ENCODE measurements around the gene CLSTN2.

The CLSTN2 gene

DNA sequence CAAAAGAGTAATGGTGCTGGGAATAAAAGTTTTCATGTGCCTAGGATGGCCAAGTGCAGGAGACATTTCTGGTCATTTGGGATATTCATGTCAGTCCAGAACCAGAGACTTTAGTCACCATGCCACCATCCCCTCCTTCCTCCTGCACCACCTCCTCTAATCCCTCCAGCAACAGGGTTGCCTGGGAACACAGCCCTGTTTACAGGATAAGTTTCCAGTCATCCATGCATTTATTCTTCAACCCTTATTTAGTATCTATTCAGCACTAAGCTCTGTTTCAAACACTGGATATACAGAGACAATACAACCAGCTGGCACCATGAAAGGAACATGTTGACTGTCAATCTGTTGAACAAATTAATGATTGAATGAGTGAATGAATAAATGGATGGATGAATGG is 211.7 kb downstream of the CLSTN2 start:
- no peak for DNase-seq (ENCODE audit: low read depth, low spot score)

GRCh38 chr3:140147965-140148490 is 213.0 kb downstream of the CLSTN2 start:
- DNase-seq (ENCODE audit: low read depth, low spot score) = no peak

GRCh38 chr3:140148824-140149390 is 213.9 kb downstream of the CLSTN2 start:
- DNase-seq (ENCODE audit: low read depth, low spot score) = no peak

DNA sequence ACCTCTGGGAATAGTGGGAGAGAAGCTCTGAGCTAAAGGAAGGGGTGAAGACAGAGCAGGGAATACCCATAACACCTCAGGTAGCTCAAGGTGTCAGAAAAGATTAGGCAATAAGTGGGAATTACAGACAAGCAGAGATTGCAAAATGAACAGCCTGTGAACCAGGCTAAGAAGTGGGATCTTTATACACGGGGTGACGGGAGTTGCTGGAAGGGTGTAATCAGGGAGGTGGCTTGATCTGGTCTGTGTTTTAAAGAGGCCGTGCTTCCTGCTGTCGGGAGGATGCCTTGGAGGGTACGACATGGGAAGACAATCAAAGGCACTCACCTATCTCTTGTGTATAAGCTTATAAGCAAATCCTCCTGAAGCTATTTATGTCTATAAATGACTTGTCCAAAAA is 216.3 kb downstream of the CLSTN2 start:
- no peak for DNase-seq (ENCODE audit: low read depth, low spot score)

DNA sequence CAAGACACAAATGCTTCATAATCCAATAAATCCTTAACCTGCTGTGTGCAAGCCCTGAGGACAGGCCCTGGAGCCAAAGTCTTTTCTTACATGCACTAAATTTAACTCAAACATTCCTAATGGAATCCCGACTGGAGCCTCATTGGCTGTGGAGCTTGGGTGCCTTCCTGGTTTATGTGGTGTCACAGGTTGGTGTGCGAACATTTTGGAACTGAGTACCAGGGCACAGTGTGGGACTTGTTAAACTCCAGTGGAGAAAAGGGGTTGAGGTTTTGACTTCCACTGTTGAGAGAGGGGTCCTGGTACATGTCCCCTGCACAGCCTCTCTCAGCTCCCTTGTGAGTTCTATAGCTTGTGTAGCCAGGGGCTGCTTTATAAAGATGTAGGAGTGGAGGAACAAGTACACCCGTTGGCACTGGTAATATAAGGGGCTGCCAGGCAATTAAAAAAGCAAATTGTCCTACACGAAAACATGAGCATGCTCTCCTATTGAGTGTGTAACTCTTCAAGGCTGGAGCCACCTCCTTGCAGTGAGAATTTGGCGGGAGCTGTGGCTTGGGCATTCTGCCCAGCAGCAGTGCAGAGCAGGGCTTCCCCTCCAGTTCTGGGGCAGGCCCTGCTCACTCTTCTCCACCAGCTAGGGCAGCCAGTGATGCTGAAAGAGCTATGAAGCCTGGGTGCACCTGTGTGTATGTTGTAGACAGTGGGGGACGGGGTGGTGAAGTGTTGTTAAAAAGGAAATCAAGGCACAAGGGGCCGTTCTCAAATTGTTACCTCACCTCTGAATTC is 218.1 kb downstream of the CLSTN2 start:
- no peak for DNase-seq (ENCODE audit: low read depth, low spot score)

DNA sequence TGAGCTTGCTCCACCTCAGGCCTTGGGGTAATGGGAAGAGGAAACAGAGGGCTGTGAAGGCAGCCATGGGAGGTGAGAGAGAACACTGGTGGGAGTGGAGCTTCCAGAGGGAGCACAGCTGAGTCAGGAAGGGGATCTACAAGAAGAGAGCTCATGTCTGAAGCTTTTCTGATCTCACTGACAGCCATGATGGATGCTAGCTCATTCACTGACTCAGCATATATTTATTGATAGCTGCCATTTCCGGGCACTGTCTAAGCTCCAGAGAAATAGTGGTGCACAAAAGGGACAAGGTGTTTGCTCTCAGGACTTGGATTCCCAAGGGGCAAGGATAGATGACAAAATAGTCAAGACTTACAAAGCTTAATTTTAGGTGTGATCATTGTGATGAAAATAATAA is 218.8 kb downstream of the CLSTN2 start:
- DNase-seq (ENCODE audit: low read depth, low spot score) = no peak

DNA sequence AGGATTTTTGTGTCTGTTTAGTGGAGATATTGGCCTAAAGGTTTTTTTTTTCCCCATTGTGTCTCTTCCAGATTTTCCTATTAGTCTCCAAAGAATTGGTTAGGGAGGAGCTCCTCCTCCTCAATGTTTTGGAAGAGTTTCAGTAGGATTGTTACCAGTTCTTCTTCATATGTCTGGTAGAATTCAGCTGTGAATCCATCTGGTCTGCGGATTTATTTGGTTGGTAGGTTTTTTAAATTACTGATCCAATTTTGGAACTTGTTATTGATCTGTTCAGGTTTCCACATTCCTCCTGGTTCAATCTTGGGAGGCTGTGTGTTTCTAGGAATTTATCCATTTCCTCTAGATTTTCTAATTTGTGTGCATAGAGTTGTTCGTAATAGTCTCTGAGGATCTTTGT is 222.2 kb downstream of the CLSTN2 start:
- DNase-seq (ENCODE audit: low read depth, low spot score) = no peak

DNA sequence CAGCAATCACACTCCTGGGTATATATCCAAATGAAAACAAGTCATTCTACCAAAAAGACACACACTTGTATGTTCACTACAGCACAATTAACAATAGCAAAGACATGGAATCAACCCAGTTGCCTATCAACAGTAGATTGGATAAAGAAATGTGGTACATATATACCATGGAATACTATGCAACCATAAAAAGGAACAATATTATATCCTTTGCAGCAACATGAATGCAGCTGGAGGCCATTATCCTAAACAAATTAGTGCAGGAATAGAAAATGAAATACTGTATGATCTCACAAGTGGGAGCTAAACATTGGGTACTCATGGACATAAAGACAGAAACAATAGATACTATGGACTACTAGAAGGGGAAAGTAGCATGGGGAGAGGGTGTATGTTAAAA is 224.7 kb downstream of the CLSTN2 start:
- DNase-seq (ENCODE audit: low read depth, low spot score) = no peak

DNA sequence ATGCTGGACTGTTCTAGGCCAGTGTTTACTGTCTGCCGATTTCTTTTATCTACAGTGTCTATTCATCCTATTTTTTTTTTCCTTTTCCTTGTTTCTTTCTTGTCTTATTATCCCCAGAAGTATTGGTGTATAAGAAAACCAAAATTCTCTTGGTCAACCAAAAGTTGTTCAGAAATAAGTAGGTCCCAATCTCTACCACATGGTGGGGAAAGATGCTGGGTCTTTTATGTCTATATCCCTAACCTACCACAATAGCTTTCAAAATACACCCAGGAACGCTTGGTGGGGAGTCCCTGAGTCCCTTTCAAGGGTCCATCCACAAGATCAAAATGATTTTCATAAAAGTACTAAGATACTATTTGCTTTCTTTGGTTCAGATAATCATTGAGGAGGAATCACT is 225.6 kb downstream of the CLSTN2 start:
- no peak for DNase-seq (ENCODE audit: low read depth, low spot score)

DNA sequence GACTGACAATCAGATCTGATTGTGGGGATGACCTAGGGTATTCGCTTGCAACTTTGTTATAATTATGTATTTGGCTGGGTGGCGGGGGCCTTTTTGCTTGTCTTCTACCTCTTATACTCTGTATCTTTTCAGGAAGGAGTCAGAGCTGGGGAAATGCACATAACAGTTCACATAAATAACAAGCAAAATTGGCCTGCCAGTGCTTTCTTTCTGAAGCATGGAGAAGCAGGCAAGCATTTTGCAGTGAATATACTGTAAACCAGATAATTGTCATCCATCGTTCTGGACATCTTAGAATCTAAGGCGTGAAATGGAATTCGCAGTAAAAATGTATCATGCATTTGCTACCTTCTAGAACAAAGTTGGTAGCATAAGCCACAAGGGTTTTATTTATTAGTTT is 227.6 kb downstream of the CLSTN2 start:
- DNase-seq (ENCODE audit: low read depth, low spot score) = no peak

GRCh38 chr3:140163159-140163763 is 228.3 kb downstream of the CLSTN2 start:
- DNase-seq (ENCODE audit: low read depth, low spot score) = no peak

- no peak for DNase-seq (ENCODE audit: low read depth, low spot score)
Measured at GRCh38 chr3:140164156-140164555, 229.2 kb downstream of the CLSTN2 start.

- no peak for DNase-seq (ENCODE audit: low read depth, low spot score)
Measured at GRCh38 chr3:140164922-140165590, 230.1 kb downstream of the CLSTN2 start.

DNA sequence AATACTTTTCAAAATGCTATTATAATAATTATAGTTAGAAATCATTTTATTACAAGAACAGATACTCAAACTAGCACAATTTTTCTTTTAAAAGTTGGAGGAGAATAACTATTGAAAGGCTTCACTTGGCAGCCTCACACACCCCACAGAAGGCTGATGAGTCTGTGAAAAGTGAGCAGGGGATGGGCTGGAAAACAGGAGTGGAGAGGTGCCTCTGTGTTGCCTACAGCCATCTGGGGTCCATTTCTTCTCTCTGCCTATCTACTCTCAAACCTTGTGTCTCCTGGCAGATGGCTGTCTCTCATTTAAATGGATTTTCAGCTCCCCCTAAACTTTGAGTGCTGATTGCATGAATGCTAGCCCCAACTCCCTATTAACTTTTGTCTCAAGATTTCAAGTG is 230.8 kb downstream of the CLSTN2 start:
- DNase-seq (ENCODE audit: low read depth, low spot score) = no peak

GRCh38 chr3:140166861-140167599 is 232.0 kb downstream of the CLSTN2 start:
- no peak for DNase-seq (ENCODE audit: low read depth, low spot score)

- no peak for DNase-seq (ENCODE audit: low read depth, low spot score)
Measured at GRCh38 chr3:140167600-140168281, 232.8 kb downstream of the CLSTN2 start.

- no peak for DNase-seq (ENCODE audit: low read depth, low spot score)
Measured at GRCh38 chr3:140170612-140171011, 235.6 kb downstream of the CLSTN2 start.

DNA sequence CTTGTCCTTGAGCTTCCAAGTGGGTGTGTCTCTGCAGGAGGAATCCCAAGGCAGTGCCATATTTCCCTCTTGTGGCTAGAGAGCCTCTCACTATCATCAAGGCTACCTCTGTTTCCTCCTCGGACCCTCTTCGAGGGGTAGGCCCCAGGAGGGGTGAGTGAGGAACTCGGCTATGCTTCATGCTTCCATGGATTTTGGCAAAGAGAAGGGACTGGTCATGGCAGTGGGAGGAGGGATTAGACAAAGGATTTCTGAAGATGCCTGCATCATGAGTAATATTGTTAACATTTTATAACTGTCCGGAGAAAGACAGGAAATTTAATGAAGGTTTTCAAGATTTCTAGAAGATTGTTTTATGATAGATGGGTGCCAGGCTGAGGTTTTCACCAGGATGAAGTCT is 241.5 kb downstream of the CLSTN2 start:
- DNase-seq (ENCODE audit: low read depth, low spot score) = no peak

GRCh38 chr3:140177943-140178342 is 243.0 kb downstream of the CLSTN2 start:
- no peak for DNase-seq (ENCODE audit: low read depth, low spot score)

DNA sequence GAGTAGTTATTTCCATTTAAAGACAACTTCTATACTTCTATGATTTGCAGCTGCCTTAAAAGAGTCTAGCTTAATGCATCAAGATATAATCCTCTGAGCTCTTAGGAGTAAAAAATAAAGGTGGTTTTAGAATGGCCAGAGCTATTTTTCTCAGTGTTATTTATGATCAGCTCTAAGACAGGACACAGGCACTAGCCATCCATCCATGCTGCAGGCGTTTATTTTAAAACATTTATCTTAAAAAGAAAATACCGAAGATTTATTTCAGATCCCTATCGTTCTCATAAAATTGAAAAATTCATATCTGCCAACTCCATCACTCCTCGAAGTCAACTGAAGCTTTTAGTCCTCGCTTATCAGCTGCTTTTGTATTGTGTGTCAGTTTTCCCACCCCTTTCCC is 243.5 kb downstream of the CLSTN2 start:
- no peak for DNase-seq (ENCODE audit: low read depth, low spot score)

- DNase-seq (ENCODE audit: low read depth, low spot score) = no peak
Measured at GRCh38 chr3:140180603-140181002, 245.6 kb downstream of the CLSTN2 start.
